SK-N-SH (cell line): ENCODE data around the gene ESRRA. TPM values are rescaled to one million over a fixed set of nuclear protein-coding genes. Genes with fewer than 3 reads are reported as not detected.

Experiments used
- CTCF ChIA-PET: fragments of 300-600, 350-600 bp; formaldehyde crosslinking; extraction: SDS; loops from one replicate; lab custom pipeline; 2021; lab: Yijun Ruan, JAX
- POLR2A ChIA-PET: fragments of 350-600 bp; sonication (Branson Sonifier 250); formaldehyde crosslinking; extraction: SDS; loops from one replicate; lab custom pipeline; 2020; ENCODE audit warnings: antibody characterized with exemption, inconsistent platforms; lab: Yijun Ruan, JAX
- DNase-seq: peaks from one replicate; pipeline ENCODE4 v3.0.0; 2012
- H2AFZ ChIP-seq: fragments of 200-600 bp; sonication (generic); 2 replicates; pipeline ENCODE4 v1.8.1; 2016; ENCODE audit warnings: antibody characterized with exemption, mild to moderate bottlenecking, low read depth
- H3F3A ChIP-seq: fragments of 200-600 bp; sonication (generic); replicated peaks from 2 replicates; pipeline ENCODE3; 2016; ENCODE audit warnings: antibody characterized with exemption, mild to moderate bottlenecking; ENCODE audit not compliant: insufficient read depth
- H3K27ac ChIP-seq, 2 experiments: fragments of 200-500 bp in 1 of 2; fragments of 200-600 bp in 1 of 2; sonication (Bioruptor generic) in 1 of 2; sonication (generic), shearing (Covaris generic) in 1 of 2; 2 replicates each; pipeline versions ENCODE4 v1.5.1 to v1.6.1; 2014 to 2016; ENCODE audit warnings: low read depth in 2 of 2, inconsistent platforms in 1 of 2, low read length in 1 of 2, mild to moderate bottlenecking in 1 of 2, mixed read lengths in 1 of 2
- H3K27me3 ChIP-seq: fragments of 200-600 bp; sonication (generic), shearing (Covaris generic); 2 replicates; pipeline ENCODE4 v1.6.1; 2016; ENCODE audit warnings: mixed run types; ENCODE audit not compliant: insufficient read depth
- H3K36me3 ChIP-seq, 2 experiments: fragments of 200-500 bp in 1 of 2; fragments of 200-600 bp in 1 of 2; sonication (Bioruptor generic) in 1 of 2; sonication (generic) in 1 of 2; replicated peaks in 1 of 2; 2 replicates each; pipeline versions ENCODE3 to v1.5.1; 2014 to 2016; ENCODE audit warnings: low read length in 1 of 2, mild to moderate bottlenecking in 1 of 2; ENCODE audit not compliant: insufficient read depth in 2 of 2, control insufficient read depth in 1 of 2
- H3K4me1 ChIP-seq, 2 experiments: fragments of 200-500 bp in 1 of 2; fragments of 200-600 bp in 1 of 2; sonication (Bioruptor generic) in 1 of 2; sonication (generic), shearing (Covaris generic) in 1 of 2; 2 replicates each; pipeline versions ENCODE4 v1.5.1 to v1.6.1; 2014 to 2016; ENCODE audit warnings: low read depth in 1 of 2, low read length in 1 of 2, mixed run types in 1 of 2; ENCODE audit not compliant: insufficient read depth in 2 of 2, control insufficient read depth in 1 of 2
- H3K4me2 ChIP-seq: fragments of 200-600 bp; sonication (generic), shearing (Covaris generic); 2 replicates; pipeline ENCODE4 v1.6.1; 2017; ENCODE audit warnings: mixed run types
- H3K4me3 ChIP-seq, 2 experiments: fragments of 200-500 bp in 1 of 2; fragments of 200-600 bp in 1 of 2; sonication (Bioruptor generic) in 1 of 2; sonication (generic), shearing (Covaris generic) in 1 of 2; 2 replicates each; pipeline versions ENCODE4 v1.5.1 to v1.8.1; 2014 to 2016; ENCODE audit warnings: low read depth in 2 of 2, inconsistent platforms in 1 of 2, low read length in 1 of 2, mild to moderate bottlenecking in 1 of 2, mixed read lengths in 1 of 2, moderate library complexity in 1 of 2
- H3K79me2 ChIP-seq: fragments of 200-600 bp; sonication (generic); 2 replicates; pipeline ENCODE4 v1.8.1; 2017; ENCODE audit warnings: mild to moderate bottlenecking; ENCODE audit not compliant: insufficient read depth
- H3K9ac ChIP-seq: fragments of 200-600 bp; sonication (generic); 2 replicates; pipeline ENCODE4 v1.6.1; 2017; ENCODE audit warnings: mixed run types
- H3K9me2 ChIP-seq: fragments of 200-600 bp; sonication (generic); 2 replicates; pipeline ENCODE4 v1.6.1; 2017; ENCODE audit warnings: mixed run types
- H3K9me3 ChIP-seq: fragments of 200-600 bp; sonication (generic); 2 replicates; pipeline ENCODE4 v1.6.1; 2017; ENCODE audit warnings: mixed run types, mild to moderate bottlenecking, moderate library complexity
- H4K20me1 ChIP-seq: fragments of 200-600 bp; sonication (generic); 2 replicates; pipeline ENCODE4 v1.6.1; 2017; ENCODE audit warnings: mild to moderate bottlenecking, mixed run types; ENCODE audit not compliant: insufficient read depth
- ELF1 ChIP-seq: IDR thresholded peaks from 2 replicates; pipeline ENCODE4 v1.4.0; 2012
- EP300 ChIP-seq, 2 experiments: IDR thresholded peaks; 2 replicates each; pipeline versions ENCODE4 v1.4.0 to v1.6.1; 2012; ENCODE audit warnings: borderline replicate concordance in 1 of 2, low read depth in 1 of 2, low read length in 1 of 2
- GABPA ChIP-seq: IDR thresholded peaks from 2 replicates; pipeline ENCODE4 v1.4.0; 2012; ENCODE audit warnings: low read depth, mild to moderate bottlenecking
- GATA2 ChIP-seq: sonication (generic); formaldehyde crosslinking; IDR thresholded peaks from 2 replicates; pipeline ENCODE4 v1.5.0; 2020; ENCODE audit warnings: mild to moderate bottlenecking, missing genetic modification reagents
- IRF3 ChIP-seq: fragments of 150-350 bp; IDR thresholded peaks from 2 replicates; pipeline ENCODE4 v1.6.1; 2016; ENCODE audit warnings: mild to moderate bottlenecking, low read depth, low read length
- MAX ChIP-seq: IDR thresholded peaks from 2 replicates; pipeline ENCODE4 v1.4.0; 2012; ENCODE audit warnings: low read depth
- MEF2A ChIP-seq: IDR thresholded peaks from 2 replicates; pipeline ENCODE4 v1.4.0; 2012; ENCODE audit warnings: low read depth, borderline replicate concordance
- MXI1 ChIP-seq: IDR thresholded peaks from 2 replicates; pipeline ENCODE4 v1.6.1; 2012; ENCODE audit warnings: mild to moderate bottlenecking, low read depth, low read length, improper control_type of control experiment
- NRF1 ChIP-seq: IDR thresholded peaks from 2 replicates; pipeline ENCODE4 v1.6.1; 2012; ENCODE audit warnings: low read depth, mild to moderate bottlenecking, low read length
- RAD21 ChIP-seq: IDR thresholded peaks from 2 replicates; pipeline ENCODE4 v1.6.1; 2012; ENCODE audit warnings: mild to moderate bottlenecking, low read length
- RFX5 ChIP-seq: IDR thresholded peaks from 2 replicates; pipeline ENCODE4 v1.6.1; 2012; ENCODE audit warnings: mild to moderate bottlenecking, improper control_type of control experiment, low read length
- RXRA ChIP-seq: IDR thresholded peaks from 2 replicates; pipeline ENCODE4 v1.4.0; 2012; ENCODE audit warnings: low read depth, mild to moderate bottlenecking, borderline replicate concordance
- SMC3 ChIP-seq: IDR thresholded peaks from 2 replicates; pipeline ENCODE4 v1.6.1; 2012; ENCODE audit warnings: low read depth, low read length, improper control_type of control experiment
- ZBTB33 ChIP-seq: IDR thresholded peaks from 2 replicates; pipeline ENCODE4 v1.4.0; 2012; ENCODE audit warnings: low read depth, borderline replicate concordance
- WGBS: methylation state at CpG from one replicate; pipeline ENCODE4 v1.1.6; 2017; ENCODE audit warnings: low lambda C conversion rate; 5-methylcytosine and 5-hydroxymethylcytosine counted together
- polyA plus RNA-seq, 3 experiments: library from polyadenylated mRNA; depleted of rRNA; stranded (reverse); fragments of >200 nt; gene quantifications; 2 replicates each; pipeline ENCODE4 v1.2.3, GENCODE V29; 2012

The ESRRA gene
- polyA plus RNA-seq, 1 of the 3 experiments (the other 2 are of a cell fraction) = 27.8 TPM

- TF ChIP-seq IRF3 = no peak
Observed at GRCh38 chr11:64278576-64279190, 26.6 kb upstream of the ESRRA start (continued).

- TF ChIP-seq EP300 (IDR thresholded peaks at IDR 0.05; ENCODE audit: borderline replicate concordance in 1 of 2, low read depth in 1 of 2, low read length in 1 of 2) (no peak), RXRA (no peak), MEF2A (no peak), NRF1 (no peak), ELF1 (no peak), MXI1 (no peak), ZBTB33 (no peak), GATA2 (CRISPR knock-in tag) (no peak), SMC3 (no peak), MAX (no peak), RFX5 (no peak), RAD21 (no peak), GABPA (no peak)
- TF ChIP-seq, all 33 proteins: peak for 0
- Histone ChIP-seq H3K27ac (no peak overlapping the region), H4K20me1 (no peaks in the 10 kb centered on the region), H3K27me3 (no peaks in the 10 kb centered on the region), H3K9ac (no peak overlapping the region), H2AFZ (no peak overlapping the region), H3K4me3 (no peak overlapping the region), H3K79me2 (peaks cover 30% of the 10 kb centered on the region), H3K9me3 (no peaks in the 10 kb centered on the region), H3K9me2 (no peaks in the 10 kb centered on the region), H3F3A (peaks cover 9% of the 10 kb centered on the region), H3K36me3 (peaks cover 6 to 7% of the 10 kb centered on the region in 2 experiments), H3K4me1 (peaks cover 8 to 21% of the 10 kb centered on the region in 2 experiments; a peak in 2 of 4 replicates), H3K4me2 (no peak overlapping the region)
- WGBS = 94% methylated on average over 22 of the region's 22 CpGs
- ChIA-PET POLR2A (interaction anchor here (0.7 to 0.9 kb wide), 2 partner anchors 22 to 202 kb away, joined by 3 read pairs; no protein-coding TSS in a partner anchor), CTCF (interaction anchor here (0.9 to 12.2 kb wide), 3 partner anchors 10 to 34 kb away, joined by 3 to 196 read pairs (median 46); partner anchors contain the start of genes CATSPERZ and ESRRA)
- DNase-seq = no peak
Observed at GRCh38 chr11:64281957-64282770, 23.2 kb upstream of the ESRRA start.
